HCT116 (cell line): Measurements from ENCODE around the gene TP53. TPM values are rescaled to one million over a fixed set of nuclear protein-coding genes. Genes with fewer than 3 reads are reported as not detected.

ENCODE experiments used
- ATAC-seq: fragments of 200-7000 bp; cut with Tn5 transposase; 2 replicates; pipeline ENCODE4 v1.9.1; 2020; ENCODE audit warnings: mild to moderate bottlenecking, moderate library complexity
- BruUV-seq: library from RNA; stranded (reverse); fragments of 400-500 nt; replicated peaks from 2 replicates; lab custom pipeline; 2021; lab: Mats Ljungman, UMichigan
- CTCF ChIA-PET: fragments of 300-600 bp; sonication (Branson Sonifier 250); formaldehyde crosslinking; loops from one replicate; lab custom pipeline; 2021; ENCODE audit warnings: antibody characterized with exemption; lab: Charles Lee
- POLR2A ChIA-PET: fragments of 300-600, 350-600 bp; sonication (Branson Sonifier 250); formaldehyde crosslinking; loops from one replicate; lab custom pipeline; 2021; ENCODE audit warnings: antibody characterized with exemption; lab: Charles Lee
- RAD21 ChIA-PET, 2 experiments: fragments of 300-600 bp; sonication (Branson Sonifier 250); formaldehyde crosslinking; loops; one replicate each; lab custom pipeline; 2023; ENCODE audit warnings: low total read pairs in 2 of 2; ENCODE audit not compliant: uncharacterized antibody in 2 of 2, unreplicated experiment in 2 of 2, low non-redundant PET in 1 of 2; lab: Charles Lee
- DNase-seq: peaks from one replicate; pipeline ENCODE4 v3.0.0-alpha.2; 2010; ENCODE audit warnings: low read depth, low spot score
- H2AFZ ChIP-seq: fragments of 200-600 bp; shearing (Covaris generic), sonication (generic); 2 replicates; pipeline ENCODE4 v1.6.1; 2017; ENCODE audit warnings: low read depth, mixed run types, mixed read lengths, antibody characterized with exemption, low read length; ENCODE audit not compliant: poor library complexity, severe bottlenecking
- H3K27ac ChIP-seq: 2 replicates; pipeline ENCODE4 v1.5.1; 2012; ENCODE audit warnings: low read depth, low read length
- H3K27me3 ChIP-seq: fragments of 200-600 bp; sonication (generic); 2 replicates; pipeline ENCODE4 v1.6.1; 2016; ENCODE audit warnings: mixed run types, low read length, mixed read lengths; ENCODE audit not compliant: insufficient read depth
- H3K36me3 ChIP-seq, 2 experiments: fragments of 200-500 bp in 1 of 2; fragments of 200-600 bp in 1 of 2; sonication (Bioruptor generic) in 1 of 2; sonication (generic) in 1 of 2; 2 replicates each; pipeline versions ENCODE4 v1.5.1 to v1.6.1; 2014 to 2016; ENCODE audit warnings: low read length in 2 of 2, inconsistent platforms in 1 of 2, mixed read lengths in 1 of 2, mixed run types in 1 of 2; ENCODE audit not compliant: insufficient read depth in 2 of 2, control insufficient read depth in 1 of 2
- H3K4me1 ChIP-seq, 2 experiments: fragments of 200-600 bp in 1 of 2; sonication (generic) in 1 of 2; 2 replicates each; pipeline versions ENCODE4 v1.5.1 to v1.6.1; 2012 to 2017; ENCODE audit warnings: low read length in 2 of 2, inconsistent platforms in 1 of 2, mild to moderate bottlenecking in 1 of 2, mixed read lengths in 1 of 2, mixed run types in 1 of 2, moderate library complexity in 1 of 2; ENCODE audit not compliant: insufficient read depth in 2 of 2, control insufficient read depth in 1 of 2
- H3K4me2 ChIP-seq: fragments of 200-600 bp; sonication (generic); 2 replicates; pipeline ENCODE4 v1.6.1; 2017; ENCODE audit warnings: mixed run types, low read length, mixed read lengths
- H3K4me3 ChIP-seq, 2 experiments: fragments of 200-600 bp in 1 of 2; sonication (generic) in 1 of 2; replicated peaks in 1 of 2; 2 replicates each; pipeline ENCODE4 v1.5.1; 2011 to 2016; ENCODE audit warnings: low read length in 2 of 2, control low read depth in 1 of 2, low read depth in 1 of 2, mild to moderate bottlenecking in 1 of 2, mixed read lengths in 1 of 2, mixed run types in 1 of 2
- H3K79me2 ChIP-seq: fragments of 200-600 bp; sonication (generic); 2 replicates; pipeline ENCODE4 v1.6.1; 2017; ENCODE audit warnings: mild to moderate bottlenecking, mixed run types, low read length, moderate library complexity, mixed read lengths; ENCODE audit not compliant: insufficient read depth
- H3K9ac ChIP-seq: fragments of 200-600 bp; sonication (generic); 2 replicates; pipeline ENCODE4 v1.6.1; 2016; ENCODE audit warnings: low read length, mixed read lengths
- H3K9me2 ChIP-seq: fragments of 200-600 bp; sonication (generic), shearing (Covaris generic); 2 replicates; pipeline ENCODE4 v1.6.1; 2017; ENCODE audit warnings: mixed run types, mild to moderate bottlenecking, moderate library complexity; ENCODE audit not compliant: insufficient read depth
- H3K9me3 ChIP-seq, 2 experiments: fragments of 200-500 bp in 1 of 2; fragments of 200-600 bp in 1 of 2; sonication (Bioruptor generic) in 1 of 2; sonication (generic) in 1 of 2; 2 replicates each; pipeline ENCODE4 v1.6.1; 2014 to 2017; ENCODE audit warnings: low read length in 2 of 2, mixed read lengths in 2 of 2, inconsistent platforms in 1 of 2, low read depth in 1 of 2, mild to moderate bottlenecking in 1 of 2, mixed run types in 1 of 2, moderate library complexity in 1 of 2; ENCODE audit not compliant: control insufficient read depth in 1 of 2, insufficient read depth in 1 of 2
- H4K20me1 ChIP-seq: fragments of 200-600 bp; sonication (generic), shearing (Covaris generic); 2 replicates; pipeline ENCODE4 v1.6.1; 2017; ENCODE audit warnings: mixed run types, mild to moderate bottlenecking, moderate library complexity; ENCODE audit not compliant: insufficient read depth
- ATF3 ChIP-seq: IDR thresholded peaks from 2 replicates; pipeline ENCODE4 v1.6.1; 2012
- CEBPB ChIP-seq: IDR thresholded peaks from 2 replicates; pipeline ENCODE4 v1.6.1; 2012; ENCODE audit warnings: low read depth
- EGR1 ChIP-seq: IDR thresholded peaks from 2 replicates; pipeline ENCODE4 v1.6.1; 2012; ENCODE audit warnings: low read depth
- EZH2 ChIP-seq: fragments of 200-600 bp; sonication (generic); IDR thresholded peaks from 2 replicates; pipeline ENCODE4 v1.6.1; 2017; ENCODE audit warnings: antibody characterized with exemption, mixed run types
- FOSL1 ChIP-seq: IDR thresholded peaks from 2 replicates; pipeline ENCODE4 v1.6.1; 2012; ENCODE audit warnings: low read depth
- POLR2A ChIP-seq: IDR thresholded peaks from 2 replicates; pipeline ENCODE4 v1.7.0; 2011; ENCODE audit warnings: borderline replicate concordance; ENCODE audit not compliant: insufficient read depth, insufficient read length; ENCODE audit errors: extremely low read depth
- RAD21 ChIP-seq: IDR thresholded peaks from 2 replicates; pipeline ENCODE4 v1.6.1; 2012; ENCODE audit warnings: low read depth, mild to moderate bottlenecking
- SP1 ChIP-seq: IDR thresholded peaks from 2 replicates; pipeline ENCODE4 v1.6.1; 2012; ENCODE audit warnings: low read depth
- TCF7L2 ChIP-seq: IDR thresholded peaks from 2 replicates; pipeline ENCODE4 v1.7.0; 2011; ENCODE audit warnings: borderline replicate concordance, inconsistent platforms; ENCODE audit not compliant: insufficient read depth, insufficient read length; ENCODE audit errors: extremely low read depth
- ZBTB33 ChIP-seq: IDR thresholded peaks from 2 replicates; pipeline ENCODE4 v1.6.1; 2011; ENCODE audit warnings: mild to moderate bottlenecking, low read length, moderate library complexity; ENCODE audit not compliant: insufficient replicate concordance; ENCODE audit errors: extremely low read depth
- ZNF274 ChIP-seq: fragments of 200-500 bp; sonication (Bioruptor generic); IDR thresholded peaks from 2 replicates; pipeline ENCODE4 v1.6.1; 2014; ENCODE audit warnings: mild to moderate bottlenecking, low read depth, low read length, inconsistent platforms
- intact Hi-C: fragments of 100-400 bp; cut with micrococcal nuclease; formaldehyde crosslinking; loops from 2 replicates; pipeline ENCODE4 v1.10.0; 2022
- total RNA-seq: library from RNA; stranded (reverse); gene quantifications from one replicate; pipeline ENCODE4 v1.2.1, GENCODE V29; 2021; ENCODE audit not compliant: unreplicated experiment

The TP53 gene
- total RNA-seq, 1 experiment from 2014 or later, result 110 TPM

- no peaks in the 10 kb centered on the region for H4K20me1 ChIP-seq
- H3K36me3 ChIP-seq, result no peaks in the 10 kb centered on the region
- H3K4me2 ChIP-seq, result no peak overlapping the region
- no peaks in the 10 kb centered on the region for H3K27me3 ChIP-seq
- no peak overlapping the region for H2AFZ ChIP-seq
- H3K9me2 ChIP-seq, result no peaks in the 10 kb centered on the region
- peaks cover under 1 to 2% of the 10 kb centered on the region in 2 experiments; a peak in 3 of 4 replicates for H3K4me1 ChIP-seq
- no peaks in the 10 kb centered on the region for H3K9me3 ChIP-seq
- no TSS peak for BruUV-seq
- intact Hi-C loops, result no loop called here
- TF ChIP-seq EZH2 (no peak), POLR2A (no peak), ATF3 (no peak), RAD21 (no peak)
- H3K9ac ChIP-seq, result no peak overlapping the region
- no peak overlapping the region for H3K27ac ChIP-seq
- H3K79me2 ChIP-seq, result no peaks in the 10 kb centered on the region
- ChIA-PET CTCF (no interaction called here), POLR2A (interaction anchor here (1.1 kb wide), 1 partner anchor 12 kb away, joined by 6 read pairs; no protein-coding TSS in a partner anchor), RAD21 (interaction anchor here in 1 of 2 experiments (1.2 kb wide), 1 partner anchor 55 kb away, joined by 3 read pairs; no protein-coding TSS in a partner anchor)
- ATAC-seq (no peak), DNase-seq (no peak)
- no peak overlapping the region for H3K4me3 ChIP-seq
These were observed 66.5 kb downstream of the TP53 start for GRCh38 chr17:7620835-7621234.

- intact Hi-C loops, result no loop called here
- Histone ChIP-seq H3K9me2 (no peaks in the 10 kb centered on the region), H3K36me3 (no peaks in the 10 kb centered on the region), H2AFZ (no peak overlapping the region), H3K27me3 (no peaks in the 10 kb centered on the region), H3K4me1 (peaks cover 3 to 10% of the 10 kb centered on the region in 2 experiments; a peak in 3 of 4 replicates), H3K9ac (no peak overlapping the region), H4K20me1 (no peaks in the 10 kb centered on the region), H3K79me2 (peaks cover 7% of the 10 kb centered on the region), H3K4me3 (no peak overlapping the region), H3K27ac (no peak overlapping the region), H3K9me3 (no peaks in the 10 kb centered on the region), H3K4me2 (no peak overlapping the region)
- TF ChIP-seq ZBTB33, result no peak
- no peak for TF ChIP-seq EGR1
- no peak for TF ChIP-seq ZNF274
- no peak for TF ChIP-seq POLR2A
- TF ChIP-seq EZH2, result no peak
- TF ChIP-seq CEBPB, result no peak
- no peak for TF ChIP-seq TCF7L2
- TF ChIP-seq ATF3, result no peak
- TF ChIP-seq FOSL1, result no peak
- no peak for TF ChIP-seq SP1
- CTCF ChIA-PET, result interaction anchor here (2.2 kb wide), 1 partner anchor 14 kb away, joined by 7 read pairs; no protein-coding TSS in a partner anchor
- no TSS peak for BruUV-seq
- ATAC-seq, result no peak
- POLR2A ChIA-PET, result interaction anchor here (1.7 kb wide), 1 partner anchor 9 kb away, joined by 5 read pairs; the partner anchor contains the start of gene SAT2
- RAD21 ChIA-PET, result no interaction called here
- DNase-seq, result no peak
These were observed 68.7 kb downstream of the TP53 start for GRCh38 chr17:7618608-7619007.
